Loucy (cell line): ENCODE data around the gene DUSP28.

Experiments used
- CTCF ChIP-seq: fragments of 200-600 bp; sonication (generic); conservative IDR thresholded peaks from 2 replicates; pipeline ENCODE4 v1.5.1; 2014; ENCODE audit warnings: mild to moderate bottlenecking, antibody characterized with exemption, low read length
- EZH2phosphoT487 ChIP-seq: fragments of 200-600 bp; IDR thresholded peaks from 2 replicates; pipeline ENCODE4 v1.6.1; 2018; ENCODE audit warnings: antibody characterized with exemption, mild to moderate bottlenecking, moderate library complexity, borderline replicate concordance

- TF ChIP-seq CTCF (no peak), EZH2phosphoT487 (no peak)
These were observed 37.4 kb downstream of the DUSP28 start for GRCh38 chr2:240597419-240598181.
